DOHH2 (cell line): Measurements from ENCODE around the gene PRMT7.

Experiments used
- H3F3A ChIP-seq: fragments of 200-600 bp; sonication (generic), shearing (Covaris generic); 2 replicates; pipeline ENCODE4 v1.6.0; 2016; ENCODE audit warnings: antibody characterized with exemption, mild to moderate bottlenecking; ENCODE audit not compliant: control insufficient read depth, insufficient read depth
- H3K27ac ChIP-seq: fragments of 200-600 bp; sonication (generic); 2 replicates; pipeline ENCODE4 v1.5.1; 2014; ENCODE audit warnings: low read depth, mild to moderate bottlenecking, low read length, moderate library complexity
- H3K27me3 ChIP-seq: fragments of 200-600 bp; sonication (generic); 2 replicates; pipeline ENCODE4 v1.6.1; 2014; ENCODE audit warnings: mild to moderate bottlenecking, low read length, mixed read lengths; ENCODE audit not compliant: control insufficient read depth
- H3K36me3 ChIP-seq: fragments of 200-600 bp; sonication (generic); 2 replicates; pipeline ENCODE4 v1.6.1; 2014; ENCODE audit warnings: mild to moderate bottlenecking, low read length, moderate library complexity, mixed read lengths; ENCODE audit not compliant: control insufficient read depth
- H3K4me1 ChIP-seq: fragments of 200-600 bp; sonication (generic); 2 replicates; pipeline ENCODE4 v1.6.1; 2014; ENCODE audit warnings: mild to moderate bottlenecking, low read length, mixed read lengths; ENCODE audit not compliant: control insufficient read depth
- H3K4me2 ChIP-seq: fragments of 200-600 bp; sonication (generic); 2 replicates; pipeline ENCODE4 v1.6.0; 2014; ENCODE audit warnings: mild to moderate bottlenecking, low read length, moderate library complexity
- H3K4me3 ChIP-seq: fragments of 200-600 bp; sonication (generic); 2 replicates; pipeline ENCODE4 v1.5.1; 2014; ENCODE audit warnings: mild to moderate bottlenecking, low read length, mixed read lengths
- H3K79me2 ChIP-seq: fragments of 200-600 bp; sonication (generic); 2 replicates; pipeline ENCODE4 v1.6.1; 2014; ENCODE audit warnings: mild to moderate bottlenecking, low read length, mixed read lengths; ENCODE audit not compliant: control insufficient read depth
- H3K9me2 ChIP-seq: fragments of 200-600 bp; sonication (generic); replicated peaks from 2 replicates; pipeline ENCODE4 v1.6.1; 2014; ENCODE audit warnings: mild to moderate bottlenecking, low read length, mixed read lengths; ENCODE audit not compliant: control insufficient read depth
- H3K9me3 ChIP-seq: fragments of 200-600 bp; sonication (generic); 2 replicates; pipeline ENCODE4 v1.6.1; 2014; ENCODE audit warnings: antibody characterized with exemption, low read length, mixed read lengths; ENCODE audit not compliant: control insufficient read depth, insufficient read depth
- H4K20me1 ChIP-seq: fragments of 200-600 bp; sonication (generic); 2 replicates; pipeline ENCODE4 v1.6.0; 2014; ENCODE audit warnings: low read depth, mild to moderate bottlenecking, antibody characterized with exemption, low read length, moderate library complexity; ENCODE audit not compliant: control insufficient read depth, insufficient read depth
- CTCF ChIP-seq: fragments of 200-600 bp; sonication (generic); IDR thresholded peaks from one replicate; pipeline ENCODE4 v1.5.1; 2014; ENCODE audit warnings: antibody characterized with exemption, mild to moderate bottlenecking, low read depth, low read length; ENCODE audit not compliant: poor library complexity, severe bottlenecking
- EZH2phosphoT487 ChIP-seq: fragments of 200-600 bp; sonication (generic); IDR thresholded peaks from 2 replicates; pipeline ENCODE4 v1.6.1; 2017; ENCODE audit warnings: borderline replicate concordance, mild to moderate bottlenecking, antibody characterized with exemption, low read length, moderate library complexity, mixed read lengths

The PRMT7 gene

GRCh38 chr16:68389750-68390371 lies 79.0 kb downstream of the PRMT7 start:
- H3K27ac ChIP-seq, result no peak overlapping the region
- H4K20me1 ChIP-seq, result no peaks in the 10 kb centered on the region
- H3K4me3 ChIP-seq, result no peak overlapping the region
- TF ChIP-seq EZH2phosphoT487 (no peak), CTCF (no peak)
- no peaks in the 10 kb centered on the region for H3F3A ChIP-seq
- no peaks in the 10 kb centered on the region for H3K4me1 ChIP-seq
- no peaks in the 10 kb centered on the region for H3K9me3 ChIP-seq
- no peak overlapping the region for H3K4me2 ChIP-seq
- H3K36me3 ChIP-seq, result no peaks in the 10 kb centered on the region
- H3K79me2 ChIP-seq, result no peaks in the 10 kb centered on the region
- no peaks in the 10 kb centered on the region for H3K9me2 ChIP-seq
- peaks cover 3% of the 10 kb centered on the region; the same call in 1 of the 2 replicates for H3K27me3 ChIP-seq

GRCh38 chr16:68393333-68393732 lies 82.5 kb downstream of the PRMT7 start:
- Histone ChIP-seq H3K4me1 (no peaks in the 10 kb centered on the region), H3K9me3 (no peaks in the 10 kb centered on the region), H3K79me2 (no peaks in the 10 kb centered on the region), H3K36me3 (no peaks in the 10 kb centered on the region), H3K27me3 (peaks cover 6% of the 10 kb centered on the region), H3K4me3 (no peak overlapping the region), H3K27ac (no peak overlapping the region), H3F3A (no peaks in the 10 kb centered on the region), H3K4me2 (no peak overlapping the region), H3K9me2 (no peaks in the 10 kb centered on the region), H4K20me1 (no peaks in the 10 kb centered on the region)
- TF ChIP-seq EZH2phosphoT487 (no peak), CTCF (no peak)

GRCh38 chr16:68395167-68395786 lies 84.5 kb downstream of the PRMT7 start:
- H3K36me3 ChIP-seq, result no peaks in the 10 kb centered on the region
- no peak for TF ChIP-seq CTCF
- TF ChIP-seq EZH2phosphoT487, result no peak

More at GRCh38 chr16:68395167-68395786, 84.5 kb downstream of the PRMT7 start:
- Histone ChIP-seq H3K27ac (no peak overlapping the region), H3K79me2 (no peaks in the 10 kb centered on the region), H3K4me3 (no peak overlapping the region), H3K4me1 (no peaks in the 10 kb centered on the region), H3K9me2 (no peaks in the 10 kb centered on the region), H3F3A (no peaks in the 10 kb centered on the region), H4K20me1 (no peaks in the 10 kb centered on the region), H3K27me3 (peaks cover 9% of the 10 kb centered on the region), H3K9me3 (no peaks in the 10 kb centered on the region), H3K4me2 (no peak overlapping the region)
